Ovary (tissue), 9 donors: ENCODE results near the gene EIF3F. TPM values are rescaled to one million over a fixed set of nuclear protein-coding genes. Genes with fewer than 3 reads are reported as not detected.

Experiments
- DNase-seq, 5 donors: peaks; one replicate each; pipeline ENCODE4 v3.0.0-alpha.2; 2019 to 2020
- H3K27ac ChIP-seq, 2 donors: fragments of 200-600 bp; one replicate each; pipeline versions ENCODE4 v1.5.1 to v1.8.0; 2019 to 2022
- H3K27me3 ChIP-seq: fragments of 200-600 bp; one replicate; pipeline ENCODE4 v1.8.0; 2022
- H3K36me3 ChIP-seq: fragments of 200-600 bp; sonication (generic); one replicate; pipeline ENCODE4 v1.5.1; 2019
- H3K4me1 ChIP-seq: one replicate; pipeline ENCODE4 v1.8.1; 2013; ENCODE audit warnings: mild to moderate bottlenecking, moderate library complexity; ENCODE audit not compliant: insufficient read depth
- H3K4me3 ChIP-seq: fragments of 200-600 bp; sonication (generic); one replicate; pipeline ENCODE4 v1.5.1; 2017
- H3K9me3 ChIP-seq, 2 donors: fragments of 200-600 bp in 1 of 2; sonication (generic) in 1 of 2; one replicate each; pipeline versions ENCODE4 v1.5.1 to v1.8.1; 2013 to 2019; ENCODE audit warnings: mild to moderate bottlenecking in 1 of 2, moderate library complexity in 1 of 2
- EP300 ChIP-seq: sonication (generic); formaldehyde crosslinking; IDR thresholded peaks from one replicate; pipeline ENCODE4 v1.6.1; 2017; ENCODE audit warnings: antibody characterized with exemption
- POLR2A ChIP-seq: fragments of 450-650 bp; IDR thresholded peaks from one replicate; pipeline ENCODE4 v1.6.1; 2017; ENCODE audit warnings: antibody characterized with exemption, mild to moderate bottlenecking, moderate library complexity
- WGBS, 3 donors: extraction: QIAGEN DNeasy Blood & Tissue Kit in 1 of 3; methylation state at CpG; one replicate each; pipeline versions ENCODE4 v1.1.5 to v1.1.7; 2013 to 2017; 5-methylcytosine and 5-hydroxymethylcytosine counted together
- intact Hi-C, 4 donors: fragments of 100-400 bp; cut with DNase I; formaldehyde crosslinking; loops; one replicate each; pipeline versions ENCODE4 v1.11.0 to v1.15.1; 2022 to 2023
- polyA plus RNA-seq, 2 donors: library from polyadenylated mRNA; stranded (reverse); fragments of 200-250 nt in 1 of 2; fragments of 350-450 nt in 1 of 2; fragmentation: Illumina TruSeq in 1 of 2; extraction: RNeasy Lipid Tissue Mini Kit (QIAGEN cat#74804) in 1 of 2; gene quantifications; one replicate each; pipeline ENCODE4 v1.2.3, GENCODE V29; 2013 to 2014
- total RNA-seq, 7 donors: library from RNA; depleted of rRNA in 2 of 7; stranded (reverse); fragments of >200 nt in 2 of 7; fragmentation: NEBNext Ultra II Directional in 3 of 7; extraction: Animal tissue kit (Norgen Biotek cat#: 25700) in 3 of 7; gene quantifications; one replicate each; pipeline versions ENCODE4 v1.1.0 to v1.2.4, GENCODE V29; 2016 to 2023
- TF ChIP-seq, protein P1 (sequence below), 3 donors: fragments of 450-650 bp in 2 of 3; fragments of 200-600 bp in 1 of 3; IDR thresholded peaks; one replicate each; pipeline versions ENCODE4 v1.5.1 to v1.8.0; 2016 to 2022; ENCODE audit warnings: antibody characterized with exemption in 3 of 3, mild to moderate bottlenecking in 1 of 3
- donor health status: DM: no; HTN: no; CAD: no; lungs with moderate emphysema.
- donor health status: DM: no; HTN: no; CAD: no.
- donor health status: Bipolar disorder and iron deficiency.
- donor health status: DM: yes; HTN: yes; CAD: no.
- donor health status: DM: no; HTN: no; CAD: no.
- donor health status: DM: yes; HTN: yes; CAD: no.

EIF3F gene
- total and polyA plus RNA-seq, 9 donors, result 235 to 764 (median 328) TPM

GRCh38 chr11:8002676-8003075 is 15.5 kb downstream of the EIF3F start:
- 40 to 57% (median 42%) methylated on average over 1 of the region's 1 CpG for WGBS, 3 donors
- no peak overlapping the region for H3K27ac ChIP-seq
- H3K9me3 ChIP-seq, result no peaks in the 10 kb centered on the region
- no peaks in the 10 kb centered on the region for H3K4me1 ChIP-seq
- no peaks in the 10 kb centered on the region for H3K27me3 ChIP-seq
- intact Hi-C loops, result loop anchor here in 1 of 4 donors (10.0 kb wide), 1 partner anchor 92 kb away; no protein-coding TSS in a partner anchor
- H3K36me3 ChIP-seq, result no peaks in the 10 kb centered on the region
- DNase-seq, result no peak
- TF ChIP-seq POLR2A (no peak), EP300 (no peak)
- TF ChIP-seq, protein P1, sequence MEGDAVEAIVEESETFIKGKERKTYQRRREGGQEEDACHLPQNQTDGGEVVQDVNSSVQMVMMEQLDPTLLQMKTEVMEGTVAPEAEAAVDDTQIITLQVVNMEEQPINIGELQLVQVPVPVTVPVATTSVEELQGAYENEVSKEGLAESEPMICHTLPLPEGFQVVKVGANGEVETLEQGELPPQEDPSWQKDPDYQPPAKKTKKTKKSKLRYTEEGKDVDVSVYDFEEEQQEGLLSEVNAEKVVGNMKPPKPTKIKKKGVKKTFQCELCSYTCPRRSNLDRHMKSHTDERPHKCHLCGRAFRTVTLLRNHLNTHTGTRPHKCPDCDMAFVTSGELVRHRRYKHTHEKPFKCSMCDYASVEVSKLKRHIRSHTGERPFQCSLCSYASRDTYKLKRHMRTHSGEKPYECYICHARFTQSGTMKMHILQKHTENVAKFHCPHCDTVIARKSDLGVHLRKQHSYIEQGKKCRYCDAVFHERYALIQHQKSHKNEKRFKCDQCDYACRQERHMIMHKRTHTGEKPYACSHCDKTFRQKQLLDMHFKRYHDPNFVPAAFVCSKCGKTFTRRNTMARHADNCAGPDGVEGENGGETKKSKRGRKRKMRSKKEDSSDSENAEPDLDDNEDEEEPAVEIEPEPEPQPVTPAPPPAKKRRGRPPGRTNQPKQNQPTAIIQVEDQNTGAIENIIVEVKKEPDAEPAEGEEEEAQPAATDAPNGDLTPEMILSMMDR (IDR thresholded peaks at IDR 0.05), result no peak
- H3K4me3 ChIP-seq, result no peak overlapping the region

- no peak for TF ChIP-seq POLR2A
- TF ChIP-seq, protein P1 (IDR thresholded peaks at IDR 0.05), result no peak
- no peak for TF ChIP-seq EP300
- H3K4me1 ChIP-seq, result no peaks in the 10 kb centered on the region
- no peak overlapping the region for H3K4me3 ChIP-seq
- H3K27me3 ChIP-seq, result no peaks in the 10 kb centered on the region
- H3K9me3 ChIP-seq, result no peaks in the 10 kb centered on the region
- 70 to 79% (median 78%) methylated on average over 7 of the region's 7 CpGs for WGBS, 3 donors
- no peaks in the 10 kb centered on the region for H3K36me3 ChIP-seq
- DNase-seq, result no peak
- intact Hi-C loops, result loop anchor here in 1 of 4 donors (10.0 kb wide), 1 partner anchor 92 kb away; no protein-coding TSS in a partner anchor
- no peak overlapping the region for H3K27ac ChIP-seq
These were observed 16.1 kb downstream of the EIF3F start for GRCh38 chr11:8003187-8003586.

- Histone ChIP-seq H3K27ac (no peak overlapping the region), H3K36me3 (no peaks in the 10 kb centered on the region), H3K4me1 (no peaks in the 10 kb centered on the region), H3K4me3 (no peak overlapping the region), H3K9me3 (no peaks in the 10 kb centered on the region), H3K27me3 (no peaks in the 10 kb centered on the region)
- intact Hi-C loops, result loop anchor here in 1 of 4 donors (10.0 kb wide), 1 partner anchor 91 kb away; no protein-coding TSS in a partner anchor
- DNase-seq, result no peak
- WGBS, 3 donors, result 81 to 90% (median 88%) methylated on average over 2 of the region's 2 CpGs
- TF ChIP-seq, protein P1 (IDR thresholded peaks at IDR 0.05), result no peak
- TF ChIP-seq POLR2A (no peak), EP300 (no peak)
These were observed 16.9 kb downstream of the EIF3F start for GRCh38 chr11:8004008-8004407.

- Histone ChIP-seq H3K27ac (no peak overlapping the region), H3K9me3 (no peaks in the 10 kb centered on the region), H3K4me1 (no peaks in the 10 kb centered on the region), H3K4me3 (no peak overlapping the region), H3K36me3 (no peaks in the 10 kb centered on the region), H3K27me3 (no peaks in the 10 kb centered on the region)
- intact Hi-C loops, result loop anchor here in 1 of 4 donors (10.0 kb wide), 1 partner anchor 89 kb away; no protein-coding TSS in a partner anchor
- no peak for DNase-seq
- no peak for TF ChIP-seq EP300
- TF ChIP-seq, protein P1 (IDR thresholded peaks at IDR 0.05), result no peak
These were observed 18.4 kb downstream of the EIF3F start for GRCh38 chr11:8005556-8005955.
